ENCODE data around the gene RNU4-1.

RNU4-1 gene

GRCh38 chr12:120263748-120264085 lies 29.3 kb downstream of the RNU4-1 start:
- Histone ChIP-seq H3K79me2 (ENCODE audit: control insufficient read depth, insufficient read depth, low read length) (peaks cover 67% of the 10 kb centered on the region), H2BK5ac (ENCODE audit: low read length) (no peak overlapping the region), H3K23ac (ENCODE audit: low read length) (no peak overlapping the region), H4K8ac (ENCODE audit: low read depth, low read length) (no peak overlapping the region), H3K36me3 (ENCODE audit: control insufficient read depth, insufficient read depth, low read length) (no peaks in the 10 kb centered on the region), H3K27me3 (ENCODE audit: insufficient read depth, low read length, poor library complexity) (no peaks in the 10 kb centered on the region), H3K79me1 (ENCODE audit: low read length) (peaks cover 9% of the 10 kb centered on the region), H3K4me1 (ENCODE audit: control insufficient read depth, low read depth, low read length) (peaks cover 29% of the 10 kb centered on the region), H3K4me2 (ENCODE audit: low read length) (peak overlapping the region; percentile 32), H3K4me3 (ENCODE audit: low read length) (no peak overlapping the region), H3K27ac (ENCODE audit: low read depth, low read length) (no peak overlapping the region), H3K4ac (ENCODE audit: low read depth, low read length) (no peak overlapping the region), H2BK15ac (replicated peaks; ENCODE audit: low read depth) (no peak overlapping the region), H3K9ac (ENCODE audit: low read length) (peak overlapping the region; percentile 96), H3K56ac (ENCODE audit: low read length) (peak overlapping the region; percentile 99), H2BK120ac (ENCODE audit: low read depth, low read length) (no peak overlapping the region), H3K18ac (ENCODE audit: low read length) (no peak overlapping the region), H4K5ac (ENCODE audit: low read length) (no peak overlapping the region), H2AK5ac (ENCODE audit: low read length) (no peak overlapping the region)
- no CpG with 5 or more reads among the region's 5 CpGs for WGBS (ENCODE audit: extremely low coverage, insufficient coverage, low lambda C conversion rate)
- DNase-seq = no peak

DNA sequence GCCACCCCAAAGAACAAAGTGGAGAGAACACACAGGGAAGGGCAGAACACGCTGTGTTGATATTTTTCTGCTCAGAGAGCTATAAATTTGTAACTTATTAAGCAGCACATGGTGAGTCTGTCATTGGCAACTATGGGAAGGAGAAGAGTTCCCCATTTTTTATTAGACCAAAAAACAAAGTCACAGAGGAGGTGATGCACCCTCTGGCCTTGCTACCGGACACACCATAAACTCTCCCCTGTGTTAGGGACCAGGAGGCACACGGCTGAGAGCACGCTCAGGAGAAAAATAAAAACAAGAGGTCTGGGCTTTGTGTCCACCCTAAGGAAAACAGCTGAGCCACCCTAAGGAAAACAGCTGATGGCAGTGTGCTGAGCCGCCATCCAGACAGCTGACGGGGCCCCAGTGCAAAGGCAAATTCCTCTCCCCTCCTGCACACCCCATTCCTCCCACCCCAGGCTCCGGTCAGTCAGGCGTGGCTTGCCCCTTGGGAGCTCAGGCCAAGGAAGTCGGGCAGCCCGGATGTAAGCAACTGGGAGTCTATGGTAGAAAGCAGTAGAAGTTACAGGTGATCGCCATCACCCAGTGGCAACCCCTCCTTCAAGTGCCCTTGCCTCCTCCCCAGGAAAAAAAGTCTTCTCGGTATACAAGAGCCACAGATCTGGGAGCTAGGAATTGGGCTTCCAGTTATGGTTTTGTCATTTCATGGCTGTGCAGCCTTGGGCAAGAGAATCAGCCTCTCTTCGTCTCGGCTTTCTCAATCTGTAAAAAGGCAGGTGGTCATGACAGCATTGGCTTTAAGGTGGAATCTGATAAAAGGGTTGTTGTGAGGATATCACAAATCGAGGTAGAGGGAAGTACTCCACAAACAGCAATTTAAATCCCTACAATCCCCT lies 29.9 kb downstream of the RNU4-1 start:
- Histone ChIP-seq H3K4me1 (ENCODE audit: control insufficient read depth, low read depth, low read length) (peaks cover 32% of the 10 kb centered on the region), H3K9ac (ENCODE audit: low read length) (peak overlapping the region; percentile 96), H3K18ac (ENCODE audit: low read length) (peak overlapping the region; percentile 7), H2BK15ac (replicated peaks; ENCODE audit: low read depth) (no peak overlapping the region), H3K79me2 (ENCODE audit: control insufficient read depth, insufficient read depth, low read length) (peaks cover 72% of the 10 kb centered on the region), H3K56ac (ENCODE audit: low read length) (peak overlapping the region; percentile 99), H3K4ac (ENCODE audit: low read depth, low read length) (no peak overlapping the region), H3K27ac (ENCODE audit: low read depth, low read length) (no peak overlapping the region), H3K79me1 (ENCODE audit: low read length) (peaks cover 9% of the 10 kb centered on the region), H2AK5ac (ENCODE audit: low read length) (no peak overlapping the region), H3K4me3 (ENCODE audit: low read length) (no peak overlapping the region), H2BK5ac (ENCODE audit: low read length) (peak overlapping the region; percentile 2), H4K8ac (ENCODE audit: low read depth, low read length) (no peak overlapping the region), H2BK120ac (ENCODE audit: low read depth, low read length) (no peak overlapping the region), H3K23ac (ENCODE audit: low read length) (peak overlapping the region; percentile 92), H3K36me3 (ENCODE audit: control insufficient read depth, insufficient read depth, low read length) (no peaks in the 10 kb centered on the region), H3K4me2 (ENCODE audit: low read length) (peak overlapping the region; percentile 32), H3K27me3 (ENCODE audit: insufficient read depth, low read length, poor library complexity) (no peaks in the 10 kb centered on the region), H4K5ac (ENCODE audit: low read length) (no peak overlapping the region)
- no CpG with 5 or more reads among the region's 15 CpGs for WGBS (ENCODE audit: extremely low coverage, insufficient coverage, low lambda C conversion rate)
- no peak for DNase-seq

DNA sequence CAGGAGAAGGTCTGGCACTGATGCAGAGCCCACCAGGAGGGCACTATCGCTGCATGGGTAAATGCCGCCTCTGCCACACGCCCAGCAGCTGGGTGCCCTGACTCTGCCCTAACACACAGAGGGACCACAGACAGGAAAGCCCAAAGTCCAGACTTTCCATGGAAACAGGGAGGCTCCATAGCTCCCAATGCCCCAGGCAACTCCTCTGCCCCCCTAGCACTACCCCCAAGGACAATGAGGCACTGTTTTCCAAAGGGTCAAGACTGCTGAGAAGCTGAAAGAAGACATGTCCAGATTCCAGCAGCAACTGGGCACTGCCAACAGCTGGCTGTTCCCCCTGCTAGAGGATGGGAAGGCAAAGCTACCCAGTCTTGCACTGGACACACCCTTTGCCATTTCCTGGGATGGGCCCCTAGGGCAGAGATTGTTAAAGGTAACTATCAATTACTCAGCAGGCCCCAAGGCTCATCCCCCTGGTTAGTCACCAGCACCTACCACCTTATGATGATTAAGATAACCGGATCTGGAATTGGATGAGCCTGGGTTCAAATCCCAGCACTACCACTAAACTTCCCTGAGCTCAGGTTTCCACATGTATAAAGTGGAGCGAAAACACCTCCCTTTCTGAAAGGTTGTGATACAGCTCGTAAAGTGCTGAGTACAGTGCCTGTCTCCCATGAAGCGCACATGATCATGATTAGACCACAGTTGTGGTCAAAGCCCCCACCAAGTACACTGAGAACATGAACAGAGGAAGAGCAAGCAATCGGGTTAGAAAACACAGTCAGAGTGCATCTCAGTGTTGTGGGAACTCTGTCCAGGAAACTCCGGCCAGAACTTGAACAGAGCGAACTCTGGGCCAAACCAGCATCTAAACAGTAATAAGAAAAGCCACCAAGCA lies 30.8 kb downstream of the RNU4-1 start:
- Histone ChIP-seq H3K4ac (ENCODE audit: low read depth, low read length) (no peak overlapping the region), H3K56ac (ENCODE audit: low read length) (peak overlapping the region; percentile 99), H3K9ac (ENCODE audit: low read length) (peak overlapping the region; percentile 96), H2AK5ac (ENCODE audit: low read length) (no peak overlapping the region), H3K27me3 (ENCODE audit: insufficient read depth, low read length, poor library complexity) (no peaks in the 10 kb centered on the region), H3K79me1 (ENCODE audit: low read length) (peaks cover 10% of the 10 kb centered on the region), H2BK5ac (ENCODE audit: low read length) (no peak overlapping the region), H3K4me1 (ENCODE audit: control insufficient read depth, low read depth, low read length) (peaks cover 38% of the 10 kb centered on the region), H3K79me2 (ENCODE audit: control insufficient read depth, insufficient read depth, low read length) (peaks cover 81% of the 10 kb centered on the region), H2BK15ac (replicated peaks; ENCODE audit: low read depth) (no peak overlapping the region), H3K4me2 (ENCODE audit: low read length) (peak overlapping the region; percentile 8), H4K8ac (ENCODE audit: low read depth, low read length) (no peak overlapping the region), H2BK120ac (ENCODE audit: low read depth, low read length) (no peak overlapping the region), H3K36me3 (ENCODE audit: control insufficient read depth, insufficient read depth, low read length) (no peaks in the 10 kb centered on the region), H3K18ac (ENCODE audit: low read length) (peak overlapping the region; percentile 7), H3K4me3 (ENCODE audit: low read length) (no peak overlapping the region), H4K5ac (ENCODE audit: low read length) (no peak overlapping the region), H3K23ac (ENCODE audit: low read length) (peak overlapping the region; percentile 1), H3K27ac (ENCODE audit: low read depth, low read length) (no peak overlapping the region)
- no peak for DNase-seq
- WGBS (ENCODE audit: extremely low coverage, insufficient coverage, low lambda C conversion rate) = no CpG with 5 or more reads among the region's 10 CpGs

- WGBS (ENCODE audit: extremely low coverage, insufficient coverage, low lambda C conversion rate) = no CpG with 5 or more reads among the region's 5 CpGs
- no peak for DNase-seq
- Histone ChIP-seq H3K4ac (ENCODE audit: low read depth, low read length) (no peak overlapping the region), H2BK15ac (replicated peaks; ENCODE audit: low read depth) (no peak overlapping the region), H3K18ac (ENCODE audit: low read length) (no peak overlapping the region), H3K27ac (ENCODE audit: low read depth, low read length) (no peak overlapping the region), H3K4me2 (ENCODE audit: low read length) (no peak overlapping the region), H3K79me1 (ENCODE audit: low read length) (peaks cover 13% of the 10 kb centered on the region), H2BK120ac (ENCODE audit: low read depth, low read length) (no peak overlapping the region), H4K5ac (ENCODE audit: low read length) (no peak overlapping the region), H3K23ac (ENCODE audit: low read length) (no peak overlapping the region), H3K27me3 (ENCODE audit: insufficient read depth, low read length, poor library complexity) (no peaks in the 10 kb centered on the region), H4K8ac (ENCODE audit: low read depth, low read length) (no peak overlapping the region), H3K4me1 (ENCODE audit: control insufficient read depth, low read depth, low read length) (peaks cover 38% of the 10 kb centered on the region), H3K56ac (ENCODE audit: low read length) (no peak overlapping the region), H3K9ac (ENCODE audit: low read length) (no peak overlapping the region), H3K79me2 (ENCODE audit: control insufficient read depth, insufficient read depth, low read length) (peaks cover 94% of the 10 kb centered on the region), H3K4me3 (ENCODE audit: low read length) (no peak overlapping the region), H2BK5ac (ENCODE audit: low read length) (no peak overlapping the region), H3K36me3 (ENCODE audit: control insufficient read depth, insufficient read depth, low read length) (peaks cover 2% of the 10 kb centered on the region), H2AK5ac (ENCODE audit: low read length) (no peak overlapping the region)
Observed at GRCh38 chr12:120260607-120261006, 32.4 kb downstream of the RNU4-1 start.

- H3K9ac ChIP-seq (ENCODE audit: low read length) = peak overlapping the region; percentile 16
- no peak overlapping the region for H2AK5ac ChIP-seq (ENCODE audit: low read length)
- H3K23ac ChIP-seq (ENCODE audit: low read length) = no peak overlapping the region
- no peak overlapping the region for H3K4me2 ChIP-seq (ENCODE audit: low read length)
- peaks cover 38% of the 10 kb centered on the region for H3K4me1 ChIP-seq (ENCODE audit: control insufficient read depth, low read depth, low read length)
- H3K4ac ChIP-seq (ENCODE audit: low read depth, low read length) = no peak overlapping the region
- H3K79me2 ChIP-seq (ENCODE audit: control insufficient read depth, insufficient read depth, low read length) = peaks cover 93% of the 10 kb centered on the region
- peaks cover 13% of the 10 kb centered on the region for H3K79me1 ChIP-seq (ENCODE audit: low read length)
- H2BK5ac ChIP-seq (ENCODE audit: low read length) = no peak overlapping the region
- no peak for DNase-seq
- peaks cover 3% of the 10 kb centered on the region for H3K36me3 ChIP-seq (ENCODE audit: control insufficient read depth, insufficient read depth, low read length)
- WGBS (ENCODE audit: extremely low coverage, insufficient coverage, low lambda C conversion rate) = 100% methylated on average over 1 of the region's 8 CpGs
- no peak overlapping the region for H2BK15ac ChIP-seq (replicated peaks; ENCODE audit: low read depth)
- no peak overlapping the region for H4K8ac ChIP-seq (ENCODE audit: low read depth, low read length)
- no peak overlapping the region for H3K56ac ChIP-seq (ENCODE audit: low read length)
- no peak overlapping the region for H4K5ac ChIP-seq (ENCODE audit: low read length)
- H3K27ac ChIP-seq (ENCODE audit: low read depth, low read length) = no peak overlapping the region
- no peak overlapping the region for H2BK120ac ChIP-seq (ENCODE audit: low read depth, low read length)
- H3K18ac ChIP-seq (ENCODE audit: low read length) = no peak overlapping the region
- H3K27me3 ChIP-seq (ENCODE audit: insufficient read depth, low read length, poor library complexity) = no peaks in the 10 kb centered on the region
- H3K4me3 ChIP-seq (ENCODE audit: low read length) = no peak overlapping the region
Observed at GRCh38 chr12:120259418-120260202, 33.4 kb downstream of the RNU4-1 start.

Measured in mesendoderm (in vitro differentiated cells).